NCI-H2196 (cell line): ENCODE results near the gene ZNF555.

ENCODE experiments used
- DNase-seq: peaks from one replicate; lab custom pipeline; 2025; ENCODE audit not compliant: unreplicated experiment; lab: John Stamatoyannopoulos, UW

The ZNF555 gene

DNA sequence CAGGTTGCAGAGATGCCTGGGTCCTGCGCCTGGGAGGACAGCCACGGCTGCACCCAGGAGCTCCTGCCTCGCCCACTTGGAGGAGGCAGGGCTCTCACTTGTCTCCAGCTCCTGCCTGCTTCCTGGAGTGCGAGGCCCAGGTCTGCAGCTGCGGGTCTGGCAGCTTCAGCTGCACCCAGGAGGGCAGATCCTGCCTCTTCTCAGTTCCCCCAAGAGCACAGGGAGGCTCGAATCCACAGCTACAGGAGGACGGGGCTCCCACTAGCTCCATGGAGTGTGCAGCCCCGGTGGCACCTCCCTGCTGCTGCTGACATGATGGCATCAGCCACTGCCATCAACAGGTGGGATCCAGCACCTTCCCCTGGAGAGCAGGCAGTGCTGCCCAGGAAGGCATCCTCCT, 17.1 kb upstream of the ZNF555 start:
- DNase-seq: no peak

DNA sequence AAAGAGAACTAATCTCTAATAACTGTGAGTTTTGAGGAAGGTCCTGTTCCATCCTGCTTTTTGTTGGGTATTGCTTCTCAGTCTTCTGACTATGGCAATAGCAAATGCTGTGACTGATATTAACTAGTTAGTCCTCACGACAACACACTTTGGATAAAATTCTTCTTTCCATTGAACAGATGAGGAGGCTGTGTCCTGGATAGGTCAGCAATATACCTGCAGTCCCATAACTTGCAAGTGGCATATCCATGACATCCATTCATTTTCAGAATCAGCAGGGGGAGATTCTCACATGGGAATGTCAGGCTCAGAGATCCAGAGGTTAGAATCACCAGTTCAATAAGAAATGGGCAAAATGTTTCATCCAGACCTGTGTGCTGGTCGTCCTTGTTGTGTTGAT, 14.3 kb upstream of the ZNF555 start:
- no peak for DNase-seq

DNA sequence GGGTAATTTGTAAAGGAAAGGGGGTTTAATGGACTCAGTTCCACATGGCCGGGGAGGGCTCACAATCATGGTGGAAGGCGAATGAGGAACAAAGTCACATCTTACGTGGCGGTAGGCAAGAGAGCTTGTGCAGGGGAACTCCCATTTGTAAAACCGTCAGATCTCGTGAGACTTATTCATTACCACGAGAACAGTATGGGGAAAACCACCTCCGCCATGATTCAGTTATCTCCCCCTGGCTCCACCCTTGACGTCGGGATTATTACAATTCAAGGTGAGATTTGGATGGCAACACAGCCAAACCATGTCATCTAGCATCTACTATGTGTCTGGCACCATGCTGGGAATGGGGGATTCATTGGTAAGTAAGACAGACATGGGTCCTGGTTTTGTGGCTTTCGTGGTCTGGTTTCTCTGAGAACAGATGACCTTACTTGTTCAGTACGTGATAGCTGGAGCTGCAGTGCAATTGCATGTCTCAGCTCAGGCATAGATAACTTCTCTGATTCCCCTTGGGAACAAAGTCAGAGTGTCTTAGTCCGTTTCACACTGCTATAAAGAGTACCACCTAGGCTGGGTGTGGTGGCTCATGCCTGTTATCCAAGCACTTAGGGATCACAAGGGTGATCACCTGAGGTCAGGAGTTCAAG, 13.3 kb upstream of the ZNF555 start:
- no peak for DNase-seq

DNA sequence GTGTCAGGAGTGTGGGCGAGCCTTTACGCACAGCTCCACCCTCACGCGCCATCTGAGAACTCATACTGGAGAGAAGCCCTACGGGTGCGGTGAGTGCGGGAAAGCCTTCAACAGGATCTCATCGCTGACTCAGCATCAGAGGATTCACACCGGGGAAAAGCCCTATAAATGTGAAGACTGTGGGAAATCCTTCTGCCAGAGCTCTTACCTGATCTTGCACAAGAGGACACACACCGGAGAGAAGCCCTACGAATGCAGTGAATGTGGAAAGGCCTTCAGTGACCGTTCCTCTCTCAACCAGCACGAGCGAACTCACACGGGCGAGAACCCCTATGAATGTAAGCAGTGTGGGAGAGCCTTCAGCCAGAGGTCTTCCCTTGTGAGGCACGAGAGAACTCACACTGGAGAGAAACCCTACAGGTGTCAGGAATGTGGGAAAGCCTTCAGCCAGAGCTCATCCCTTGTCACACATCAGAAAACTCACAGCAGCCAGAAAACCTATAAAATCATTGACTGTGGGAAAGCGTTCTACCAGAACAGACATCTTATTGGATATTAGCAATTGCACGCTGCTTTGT, 6.9 kb upstream of the ZNF555 start:
- no peak for DNase-seq

DNA sequence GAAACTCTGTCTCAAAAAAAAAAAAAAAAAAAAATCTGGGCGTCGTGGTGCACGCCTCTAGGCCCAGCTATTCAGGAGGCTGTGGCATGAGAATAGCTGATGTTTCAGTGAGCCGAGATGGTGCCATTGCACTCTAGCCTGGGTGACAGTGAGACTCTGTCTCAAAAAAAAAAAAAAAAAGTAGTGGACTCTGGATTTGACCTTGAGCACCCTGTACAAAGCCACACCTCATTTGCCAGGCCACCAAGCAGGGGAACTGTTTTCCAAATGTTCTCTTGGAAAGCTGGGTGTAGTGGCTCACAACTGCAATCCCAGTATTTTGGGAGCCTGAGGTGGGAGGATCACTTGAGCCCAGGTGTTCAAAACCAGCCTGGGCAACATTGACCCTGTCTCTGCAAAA, 3.8 kb upstream of the ZNF555 start:
- DNase-seq: no peak

DNA sequence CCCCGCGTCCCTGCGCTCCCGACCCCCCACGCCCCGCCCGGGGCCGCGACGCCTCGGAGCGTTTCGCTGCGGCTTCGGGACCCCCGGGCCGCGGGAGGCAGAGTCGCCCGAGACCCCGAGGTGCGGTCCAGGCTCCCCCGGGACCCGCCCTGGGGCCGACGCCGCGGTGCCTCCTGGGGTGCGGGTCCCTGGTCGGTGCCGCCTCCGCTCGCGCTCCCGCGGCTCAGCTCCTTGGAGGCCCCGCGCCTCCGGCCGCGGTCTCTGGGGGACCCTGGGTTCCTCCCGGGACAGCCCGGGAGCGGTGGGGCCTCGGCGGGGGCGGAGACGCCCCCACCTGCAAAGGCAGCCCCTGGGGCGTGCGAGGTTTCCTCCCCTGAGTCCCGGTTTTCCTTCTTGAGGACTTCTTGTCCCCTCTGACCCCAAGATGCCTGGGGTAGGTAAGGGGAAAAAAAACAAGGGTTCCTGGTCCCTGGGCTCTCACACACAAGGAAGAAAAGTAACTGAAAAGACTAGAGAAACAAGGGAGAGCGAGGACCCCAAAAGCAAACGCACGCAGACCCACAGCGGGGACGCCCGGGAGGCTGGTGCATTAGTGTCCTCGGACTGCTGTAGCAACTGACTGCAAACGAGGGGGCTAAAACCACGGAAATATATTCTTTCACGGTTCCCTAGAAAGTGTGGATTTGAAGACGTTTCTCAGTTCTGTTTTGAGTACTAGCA, 740 bp downstream of the ZNF555 start:
- no peak for DNase-seq

DNA sequence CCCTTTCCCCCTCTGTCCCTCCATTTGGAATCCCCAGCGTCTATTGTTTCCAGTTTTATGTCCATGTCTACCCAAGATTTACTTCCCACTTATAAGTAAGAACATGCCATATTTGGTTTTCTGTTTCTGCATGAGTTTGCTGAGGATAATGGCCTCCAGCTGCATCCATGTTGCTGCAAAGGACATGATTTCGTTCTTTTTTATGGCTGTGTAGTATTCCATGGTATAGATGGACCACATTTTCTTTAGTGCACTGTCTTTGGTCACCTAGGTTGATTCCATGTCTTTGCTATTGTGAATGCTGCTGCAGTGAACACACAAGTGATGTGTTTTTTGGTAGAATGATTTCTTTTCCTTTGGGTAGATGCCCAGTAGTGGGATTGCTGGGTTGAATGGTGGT, 3.8 kb downstream of the ZNF555 start:
- no peak for DNase-seq

DNA sequence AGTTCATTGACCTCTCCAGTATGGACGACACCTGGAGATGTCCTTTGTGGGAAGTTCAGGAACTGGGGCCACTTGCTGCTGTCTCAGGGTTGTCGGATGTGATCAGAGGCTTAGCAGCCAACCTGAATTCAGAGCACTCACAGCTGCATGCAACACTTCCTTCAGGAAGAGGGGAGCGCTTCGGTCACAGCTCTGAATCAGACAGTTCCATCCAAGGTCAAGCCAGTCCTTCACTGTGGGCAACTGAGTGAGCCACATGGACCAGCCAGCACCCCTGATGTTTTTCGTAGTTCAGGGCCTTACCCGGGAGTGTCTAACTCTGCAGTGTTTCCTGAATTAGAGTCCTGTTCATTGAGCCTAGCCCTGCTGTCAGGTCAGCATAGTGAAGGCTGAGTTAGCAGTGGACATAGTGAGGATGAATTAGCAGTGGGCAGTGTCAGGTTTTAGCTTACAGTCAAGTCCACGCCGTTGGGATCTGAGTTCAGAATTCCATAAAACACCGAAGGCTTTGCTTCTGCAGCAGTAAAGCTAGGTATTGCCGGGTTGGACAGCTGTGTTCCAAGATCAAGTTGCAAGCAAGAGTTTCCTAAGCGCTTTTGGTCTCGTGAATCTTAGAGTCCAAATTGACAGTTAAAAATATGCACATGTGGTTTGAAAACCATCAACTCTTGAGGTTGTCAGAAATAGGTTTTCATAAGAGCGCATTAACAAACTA, 5.1 kb downstream of the ZNF555 start:
- DNase-seq: no peak

DNA sequence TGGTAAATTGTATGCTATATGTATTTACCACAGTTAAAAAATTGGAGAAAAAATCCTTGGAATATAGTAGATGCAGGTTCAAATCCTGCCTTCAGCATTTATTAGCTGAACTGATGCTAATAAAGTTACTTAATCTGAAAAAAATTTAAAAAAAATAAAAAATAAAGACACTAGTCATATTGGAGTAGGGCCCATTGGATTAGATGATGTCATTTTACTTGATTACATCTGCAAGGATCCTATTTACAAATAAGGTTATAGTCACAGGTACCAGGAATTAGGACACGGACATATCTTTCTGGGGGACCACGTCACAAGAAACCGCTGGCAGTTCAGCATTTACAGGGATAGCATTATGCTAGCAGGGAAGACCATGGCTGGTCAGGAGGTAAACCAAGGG, 6.2 kb downstream of the ZNF555 start:
- DNase-seq: no peak

DNA sequence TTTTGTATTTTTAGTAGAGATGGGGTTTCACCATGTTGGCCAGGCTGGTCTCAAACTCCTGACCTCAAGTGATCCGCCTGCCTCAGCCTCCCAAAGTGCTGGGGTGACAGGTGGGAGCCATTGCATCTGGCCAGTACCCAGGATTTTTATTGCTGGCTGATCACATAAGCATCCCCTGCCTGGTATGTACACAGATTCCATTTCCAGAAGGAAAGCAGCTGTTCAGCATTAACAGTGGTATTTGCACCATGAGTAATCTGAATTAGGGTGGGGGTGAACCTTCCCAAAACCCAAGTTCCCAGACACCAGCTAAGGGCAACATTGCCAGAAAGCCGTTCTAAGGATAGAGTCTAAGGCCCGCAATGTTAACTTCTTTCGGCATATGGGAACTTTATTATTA, 7.3 kb downstream of the ZNF555 start:
- no peak for DNase-seq

DNA sequence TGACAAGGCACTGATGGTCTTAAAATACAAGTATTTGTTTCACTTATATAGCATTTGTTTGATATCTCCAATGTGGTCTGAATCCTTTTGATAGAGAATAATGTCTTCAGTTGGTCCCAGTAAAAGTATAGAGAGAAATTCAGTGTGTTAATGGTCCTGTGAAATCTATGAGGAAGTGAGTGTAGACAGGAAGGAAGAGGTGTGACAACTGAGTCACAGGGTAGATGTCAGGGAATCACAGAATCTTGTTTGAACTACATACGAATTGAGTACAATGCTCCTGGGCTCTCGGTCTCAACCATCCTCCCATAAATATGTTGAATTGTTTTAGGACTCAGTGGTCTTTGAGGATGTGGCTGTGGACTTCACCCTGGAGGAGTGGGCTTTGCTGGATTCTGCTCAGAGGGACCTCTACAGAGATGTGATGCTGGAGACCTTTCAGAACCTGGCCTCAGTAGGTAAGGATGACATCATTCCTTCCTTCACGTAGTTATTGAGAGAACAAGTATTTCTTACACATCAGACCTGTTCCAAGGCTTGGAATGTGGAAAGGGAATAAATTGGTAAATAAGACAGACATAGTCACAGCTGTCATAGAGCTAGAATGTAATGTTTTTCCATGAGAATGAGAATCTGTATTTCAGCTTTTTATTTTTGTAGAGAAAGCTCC, 9.1 kb downstream of the ZNF555 start:
- no peak for DNase-seq

DNA sequence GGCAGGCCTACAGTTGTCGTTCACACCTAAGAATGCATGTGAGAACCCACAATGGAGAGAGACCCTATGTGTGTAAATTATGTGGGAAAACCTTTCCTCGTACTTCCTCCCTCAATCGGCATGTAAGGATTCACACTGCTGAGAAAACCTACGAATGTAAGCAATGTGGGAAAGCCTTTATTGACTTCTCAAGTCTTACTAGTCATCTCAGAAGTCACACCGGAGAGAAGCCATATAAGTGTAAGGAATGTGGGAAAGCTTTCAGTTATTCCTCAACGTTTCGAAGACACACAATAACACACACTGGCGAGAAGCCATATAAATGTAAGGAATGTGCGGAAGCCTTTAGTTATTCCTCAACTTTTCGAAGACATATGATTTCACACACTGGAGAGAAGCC, 11.3 kb downstream of the ZNF555 start:
- DNase-seq: no peak

DNA sequence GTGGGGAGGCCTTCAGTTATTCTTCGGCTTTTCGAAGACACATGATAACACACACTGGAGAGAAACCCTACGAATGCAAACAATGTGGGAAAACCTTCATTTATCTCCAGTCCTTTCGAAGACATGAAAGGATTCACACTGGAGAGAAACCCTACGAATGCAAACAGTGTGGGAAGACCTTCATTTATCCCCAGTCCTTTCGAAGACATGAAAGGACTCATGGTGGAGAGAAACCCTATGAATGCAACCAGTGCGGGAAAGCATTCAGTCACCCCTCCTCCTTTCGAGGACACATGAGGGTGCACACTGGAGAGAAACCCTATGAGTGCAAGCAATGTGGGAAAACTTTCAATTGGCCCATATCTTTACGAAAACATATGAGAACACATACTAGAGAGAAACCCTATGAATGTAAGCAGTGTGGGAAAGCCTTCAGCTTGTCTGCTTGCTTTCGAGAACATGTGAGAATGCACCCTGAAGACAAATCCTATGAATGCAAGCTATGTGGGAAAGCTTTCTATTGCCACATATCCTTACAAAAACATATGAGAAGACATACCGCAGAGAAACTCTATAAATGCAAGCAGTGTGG, 11.8 kb downstream of the ZNF555 start:
- no peak for DNase-seq

DNA sequence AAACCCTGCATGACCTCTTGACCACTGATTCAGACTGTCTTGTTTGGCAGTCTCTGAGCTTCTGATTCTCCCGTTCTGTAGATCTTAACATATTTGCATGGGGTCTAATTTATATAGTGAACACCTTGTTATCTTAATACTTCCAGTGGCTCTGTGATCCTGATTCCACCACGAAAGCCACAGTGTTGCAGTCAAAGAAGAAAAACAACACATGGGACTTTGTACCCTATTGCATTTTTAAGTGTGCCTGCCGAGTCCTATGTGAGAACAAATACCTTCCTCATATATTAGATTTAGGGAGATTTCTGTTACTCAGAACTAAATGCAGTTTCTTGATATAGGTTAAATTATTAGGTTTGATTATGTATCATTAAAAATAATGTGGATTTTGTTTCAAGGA, 13.6 kb downstream of the ZNF555 start:
- DNase-seq: no peak

DNA sequence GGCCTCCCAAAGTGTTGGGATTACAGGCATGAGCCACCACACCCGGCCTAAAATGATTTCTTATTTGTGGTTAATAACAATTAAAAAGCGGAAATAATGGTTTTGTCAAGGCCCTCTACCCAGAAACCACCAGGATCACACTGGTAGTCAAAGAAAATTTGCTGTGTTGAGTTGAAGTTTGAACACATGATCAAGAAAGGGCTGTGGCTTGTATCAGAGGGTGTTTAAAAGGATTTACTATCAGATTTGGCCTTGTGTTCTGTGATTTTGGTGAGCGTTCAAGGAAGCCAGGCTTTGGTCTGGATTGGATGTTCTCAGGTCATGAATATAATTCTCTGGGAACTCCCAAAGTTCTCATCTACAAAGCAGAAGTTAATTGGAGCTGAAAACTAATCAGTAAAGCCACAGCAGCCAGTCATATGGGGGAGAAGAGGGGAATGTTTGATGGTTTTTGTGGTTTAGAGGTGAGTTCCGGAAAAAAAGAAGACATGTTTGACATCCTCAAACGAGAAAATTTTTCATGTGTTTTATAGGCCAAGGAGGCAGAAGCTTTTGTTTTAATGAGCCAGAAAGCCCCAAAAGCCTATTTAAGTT, 15.3 kb downstream of the ZNF555 start:
- no peak for DNase-seq

DNA sequence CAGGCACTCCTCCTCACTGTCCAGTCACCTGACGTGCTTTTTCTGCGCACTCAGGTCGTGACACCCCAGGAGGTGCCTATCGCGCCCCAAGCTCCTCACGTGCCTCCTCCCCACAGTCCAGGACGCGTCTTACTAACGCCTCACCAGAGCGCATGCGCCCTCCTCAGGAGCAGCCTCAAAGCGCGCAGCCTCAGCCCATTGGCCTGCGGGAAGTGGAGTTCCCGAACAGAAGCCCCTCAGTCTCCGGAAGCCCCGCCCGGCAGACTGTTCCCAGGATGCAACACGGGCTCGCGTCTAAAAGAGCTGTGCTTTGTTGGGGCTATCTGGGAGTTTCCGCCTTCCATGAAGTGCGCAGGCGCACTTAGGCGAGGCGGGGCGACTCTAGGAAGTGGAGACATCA, 17.6 kb downstream of the ZNF555 start:
- DNase-seq: no peak

DNA sequence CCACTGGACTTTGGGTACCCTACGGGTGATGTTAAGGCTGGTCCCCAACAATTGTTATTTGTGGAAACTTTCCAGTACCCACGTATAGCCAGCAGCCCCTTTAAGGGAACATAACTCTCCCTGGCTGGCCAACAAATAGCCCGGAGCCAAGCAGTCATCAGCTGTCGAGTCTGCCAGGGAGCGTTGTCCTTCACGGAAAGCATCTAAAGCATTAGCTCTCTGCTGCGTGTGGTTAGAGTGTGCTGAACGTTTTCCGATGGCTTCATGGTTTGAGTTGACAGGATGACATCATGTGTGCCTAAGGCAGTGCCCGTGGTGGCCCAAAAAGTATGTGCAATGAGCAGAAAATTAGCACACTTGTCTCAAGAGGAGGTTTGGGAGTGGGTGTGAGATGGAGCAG, 22.5 kb downstream of the ZNF555 start:
- DNase-seq: no peak

DNA sequence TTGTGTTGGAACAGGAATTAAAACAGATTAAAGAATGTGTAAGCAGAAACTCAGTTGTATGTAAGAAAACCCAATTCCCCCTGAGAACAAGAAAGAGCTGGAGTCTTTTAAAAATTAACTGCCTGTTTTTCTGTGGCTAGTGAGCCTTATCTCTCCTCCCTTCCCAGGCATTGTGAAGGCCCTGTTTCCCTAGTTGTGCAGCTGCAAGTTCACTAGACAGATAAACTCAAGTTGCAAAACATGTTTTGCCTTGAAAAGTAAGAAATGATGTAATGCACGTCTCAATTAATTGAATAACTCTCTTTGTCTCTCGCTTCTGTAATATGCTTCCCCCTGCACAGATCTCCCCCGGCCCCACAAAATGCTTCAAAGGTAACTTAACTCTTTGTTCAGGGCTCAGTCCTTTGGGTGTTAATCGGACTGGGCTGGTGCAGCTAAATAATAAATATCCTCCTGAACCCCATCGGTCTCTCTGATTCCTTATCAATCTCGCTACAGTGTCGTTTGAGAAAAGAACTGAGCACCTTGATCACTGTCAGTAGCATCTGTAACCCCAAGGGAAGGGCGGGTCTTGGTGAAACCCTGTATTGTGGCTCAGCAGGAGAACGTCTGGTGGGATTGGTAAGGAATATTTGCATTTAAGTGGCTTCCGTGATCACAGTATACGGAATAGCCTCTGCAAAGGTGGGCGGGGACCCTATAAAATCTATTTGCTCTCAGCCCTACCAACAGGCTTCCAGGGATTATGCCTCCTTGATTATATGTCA, 24.2 kb downstream of the ZNF555 start:
- DNase-seq: no peak

DNA sequence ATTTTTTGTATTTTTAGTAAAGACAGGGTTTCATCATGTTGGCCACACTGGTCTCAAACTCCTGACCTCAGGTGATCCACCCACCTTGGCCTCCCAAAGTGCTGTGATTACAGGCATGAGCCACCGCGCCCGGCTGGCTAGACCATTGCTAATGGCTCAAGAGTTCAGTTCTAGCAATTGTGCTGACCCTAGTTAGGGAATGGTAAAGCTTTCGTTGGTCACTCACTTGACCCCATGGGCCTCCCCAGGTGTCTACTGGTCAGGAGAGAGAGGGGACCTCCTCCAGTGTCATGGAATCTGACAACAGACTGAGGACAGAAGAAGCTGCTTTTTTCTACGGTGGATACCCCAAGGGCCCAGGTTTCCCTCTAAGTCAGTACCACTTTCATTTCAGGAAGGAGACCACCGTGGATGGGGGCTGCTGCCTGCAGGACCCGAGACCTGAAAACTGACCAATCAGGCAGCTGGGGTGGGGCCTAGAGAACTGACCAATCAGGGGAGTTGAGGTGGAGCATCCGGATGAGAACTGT, 25.3 kb downstream of the ZNF555 start:
- DNase-seq: no peak
